ENCODE data around the gene HOXD13.

GRCh38 chr2:176122683-176123410 lies 30.3 kb downstream of the HOXD13 start, which contains the start of gene HOXD9:
- TF ChIP-seq CTCF (IDR thresholded peaks at IDR 0.05; ENCODE audit: borderline replicate concordance, extremely low read depth, low read length, poor library complexity, severe bottlenecking) (no peak), EZH2 (IDR thresholded peaks at IDR 0.05; ENCODE audit: borderline replicate concordance, low read depth, low read length, severe bottlenecking) (no peak)

Data from DND-41 (cell line).